Calu3 (cell line): ENCODE data around the gene ACTR2. TPM values are rescaled to one million over a fixed set of nuclear protein-coding genes. Genes with fewer than 3 reads are reported as not detected.
"Not testable (repeated sequence)": the region's sequence is repeated elsewhere in the genome, so short reads cannot be mapped to it uniquely, and the experiment has no call there.

Experiments used
- Bru-seq: library from RNA; stranded (reverse); fragments of 400-500 nt; gene quantifications from one replicate; lab custom pipeline; 2021; lab: Mats Ljungman, UMichigan
- BruChase-seq, 2 experiments: library from RNA; stranded (reverse); fragments of 400-500 nt; gene quantifications; one replicate each; lab custom pipeline; 2021; lab: Mats Ljungman, UMichigan
- BruUV-seq: library from RNA; stranded (reverse); fragments of 400-500 nt; replicated peaks from 2 replicates; lab custom pipeline; 2021; lab: Mats Ljungman, UMichigan
- CTCF ChIA-PET: fragments of 300-600 bp; sonication (Branson Sonifier 250); formaldehyde crosslinking; loops from one replicate; lab custom pipeline; 2022; ENCODE audit warnings: antibody characterized with exemption; lab: Charles Lee
- DNase-seq: peaks from one replicate; pipeline ENCODE4 v3.0.0; 2022
- H3K27ac Mint-ChIP-seq: one replicate; pipeline ENCODE4 v1.8.0; 2022; ENCODE audit warnings: mixed read lengths; ENCODE audit not compliant: unreplicated experiment
- H3K27me3 Mint-ChIP-seq: one replicate; pipeline ENCODE4 v1.8.0; 2022; ENCODE audit warnings: mixed read lengths; ENCODE audit not compliant: unreplicated experiment
- H3K36me3 Mint-ChIP-seq: one replicate; pipeline ENCODE4 v1.8.0; 2022; ENCODE audit warnings: mild to moderate bottlenecking, moderate library complexity, mixed read lengths; ENCODE audit not compliant: insufficient read depth, unreplicated experiment
- H3K4me1 Mint-ChIP-seq: one replicate; pipeline ENCODE4 v1.8.0; 2022; ENCODE audit warnings: mild to moderate bottlenecking, low read depth, mixed read lengths; ENCODE audit not compliant: unreplicated experiment
- H3K4me3 Mint-ChIP-seq: one replicate; pipeline ENCODE4 v1.8.0; 2022; ENCODE audit warnings: mild to moderate bottlenecking, low read depth, moderate library complexity, mixed read lengths; ENCODE audit not compliant: unreplicated experiment
- H3K9me3 Mint-ChIP-seq: one replicate; pipeline ENCODE4 v1.8.0; 2022; ENCODE audit warnings: low read depth, mixed read lengths; ENCODE audit not compliant: unreplicated experiment
- CTCF ChIP-seq: fragments of 200-600 bp; IDR thresholded peaks from one replicate; pipeline ENCODE4 v1.8.0; 2022; ENCODE audit warnings: antibody characterized with exemption; ENCODE audit not compliant: unreplicated experiment
- intact Hi-C: fragments of 100-400 bp; cut with micrococcal nuclease; formaldehyde crosslinking; loops from one replicate; pipeline ENCODE4 v1.10.0; 2022; ENCODE audit not compliant: unreplicated experiment
- long read RNA-seq: library from polyadenylated mRNA; stranded (forward); transcript quantifications from one replicate; pipeline ENCODE4 v2.0.0, GENCODE V29; 2022
- total RNA-seq: library from RNA; stranded (reverse); gene quantifications from 2 replicates; pipeline ENCODE4 v1.2.3, GENCODE V29; 2022

Gene ACTR2
- 239 and 240 TPM in 2 replicates for total RNA-seq
- Bru-seq, nascent RNA = percentile 96 among the genes with signal in this experiment
- BruChase-seq, experiment 1, labeled RNA remaining after a 6-hour chase = percentile 99 among the genes with signal in this experiment
- percentile 97 among the genes with signal in this experiment for BruChase-seq, experiment 2, labeled RNA remaining after a 2-hour chase
- long read RNA-seq, transcript ACTR2-201 (9 exons, 3,861 nt) = major isoform, 21 of 56 reads
- long read RNA-seq, partial matches to known transcripts = 2 of 56 reads
- long read RNA-seq, other reads (novel, unspliced or antisense) = 33 of 56 reads

DNA sequence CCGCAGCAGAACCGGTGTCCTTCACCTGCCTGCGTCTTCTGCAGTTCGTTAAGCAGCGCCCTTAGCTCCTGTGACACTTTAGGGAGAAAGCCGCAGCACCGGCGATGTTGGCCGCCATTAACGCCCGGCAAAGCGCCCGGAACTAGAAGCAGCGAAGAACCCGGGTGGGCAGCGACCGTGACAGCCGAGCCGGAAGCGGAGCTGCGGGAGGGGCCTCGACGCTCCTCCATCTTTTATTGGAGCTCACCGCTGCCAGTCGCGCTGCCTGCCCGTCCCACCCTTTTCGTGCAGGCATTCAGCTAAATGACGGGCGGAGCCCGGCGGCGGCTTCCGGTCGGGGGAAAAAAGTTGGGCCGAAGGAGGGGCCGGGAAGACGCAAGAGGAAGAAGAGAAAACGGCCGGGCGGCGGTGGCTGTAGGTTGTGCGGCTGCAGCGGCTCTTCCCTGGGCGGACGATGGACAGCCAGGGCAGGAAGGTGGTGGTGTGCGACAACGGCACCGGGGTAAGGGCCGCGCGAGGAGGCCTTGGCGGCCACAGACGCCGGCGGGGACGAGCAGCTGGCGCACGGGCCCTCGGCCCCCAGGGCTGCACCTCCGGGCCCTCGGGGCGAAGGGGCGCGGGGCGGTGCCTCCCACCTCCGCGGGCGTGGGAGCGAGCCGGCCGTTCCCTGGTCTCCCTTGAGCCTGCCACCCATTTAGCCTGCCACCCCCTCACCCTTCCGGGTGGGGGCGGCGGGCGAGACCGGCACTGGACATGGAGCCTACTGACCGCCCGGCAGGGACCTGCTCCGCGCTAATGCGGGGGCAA is at the start of gene ACTR2:
TSS of gene ACTR2 (plus strand) at position 376 of the 807 bp plus-strand sequence. CDS start at position 455, 79 bp downstream.
- intact Hi-C loops = loop anchor here (10.0 kb wide), 1 partner anchor 703 kb away; the partner anchor contains the start of gene AFTPH

DNA sequence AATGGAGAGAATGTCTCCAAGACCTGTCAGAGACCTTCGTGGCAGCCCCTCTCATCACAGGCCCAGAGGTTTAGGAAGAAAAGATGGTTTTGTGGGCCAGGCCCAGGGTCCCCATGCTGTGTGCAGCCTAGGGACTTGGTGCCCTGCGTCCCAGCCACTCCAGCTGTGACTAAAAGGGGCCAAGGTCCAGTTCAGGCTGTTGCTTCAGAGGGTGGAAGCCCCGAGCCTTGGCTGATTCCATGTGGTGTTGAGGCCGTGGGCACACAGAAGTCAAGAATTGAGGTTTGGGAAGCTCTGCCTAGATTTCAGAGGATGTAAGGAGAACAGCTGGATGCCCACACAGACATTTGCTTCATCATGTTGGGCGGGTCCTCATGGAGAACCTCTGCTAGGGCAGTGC is 45.1 kb upstream of the ACTR2 start:
- DNase-seq = no peak
- peaks cover 16% of the 10 kb centered on the region for H3K4me1 Mint-ChIP-seq
- intact Hi-C loops = no loop called here
- no peaks in the 10 kb centered on the region for H3K9me3 Mint-ChIP-seq
- no peaks in the 10 kb centered on the region for H3K27me3 Mint-ChIP-seq
- no TSS peak for BruUV-seq
- H3K27ac Mint-ChIP-seq = no peak overlapping the region
- TF ChIP-seq CTCF = no peak
- CTCF ChIA-PET = no interaction called here
- no peak overlapping the region for H3K4me3 Mint-ChIP-seq
- H3K36me3 Mint-ChIP-seq = no peaks in the 10 kb centered on the region

More for the DNA sequence above, at the start of gene ACTR2:
- peak within 1 kb of the TSS; percentile 97 for H3K27ac Mint-ChIP-seq
- H3K4me3 Mint-ChIP-seq = peak within 1 kb of the TSS; percentile 93
- peaks cover 44% of the 10 kb centered on the region for H3K36me3 Mint-ChIP-seq
- CTCF ChIA-PET = interaction anchor here (0.6 to 1.2 kb wide), 13 partner anchors 9 to 1373 kb away, joined by 3 to 9 read pairs (median 4); partner anchors contain the start of gene RAB1A
- no peaks in the 10 kb centered on the region for H3K4me1 Mint-ChIP-seq
- peak; percentile 95 for DNase-seq
- no TSS peak for BruUV-seq
- H3K9me3 Mint-ChIP-seq = no peaks in the 10 kb centered on the region
- H3K27me3 Mint-ChIP-seq = no peaks in the 10 kb centered on the region
- no peak for TF ChIP-seq CTCF

GRCh38 chr2:65183406-65183805 is 44.2 kb upstream of the ACTR2 start:
- intact Hi-C loops, H3K4me3 Mint-ChIP-seq, CTCF ChIA-PET, DNase-seq, BruUV-seq, H3K27ac Mint-ChIP-seq, H3K36me3 Mint-ChIP-seq, H3K27me3 Mint-ChIP-seq, H3K9me3 Mint-ChIP-seq: not testable (repeated sequence)
- peaks cover 16% of the 10 kb centered on the region for H3K4me1 Mint-ChIP-seq

DNA sequence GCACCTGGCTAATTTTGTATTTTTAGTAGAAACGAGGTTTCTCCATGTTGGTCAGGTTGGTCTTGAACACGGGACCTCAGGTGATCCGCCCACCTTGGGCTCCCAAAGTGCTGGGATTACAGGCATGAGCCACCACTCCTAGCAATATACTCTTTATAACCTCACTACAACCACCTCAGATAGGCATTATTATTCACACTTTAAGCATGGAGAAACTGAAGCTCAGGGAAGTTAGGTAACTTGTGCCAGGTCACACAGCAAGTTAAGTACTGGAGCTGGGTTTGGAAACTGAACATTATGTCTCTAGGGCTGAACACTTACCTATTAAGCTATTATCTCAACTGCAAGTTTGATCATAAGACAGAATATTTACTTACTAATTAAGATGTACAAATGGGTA is 42.6 kb upstream of the ACTR2 start:
- TF ChIP-seq CTCF = no peak
- no peaks in the 10 kb centered on the region for H3K9me3 Mint-ChIP-seq
- no TSS peak for BruUV-seq
- no peaks in the 10 kb centered on the region for H3K36me3 Mint-ChIP-seq
- no peak overlapping the region for H3K27ac Mint-ChIP-seq
- no peak overlapping the region for H3K4me3 Mint-ChIP-seq
- no peak for DNase-seq
- intact Hi-C loops = loop anchor here (5.0 kb wide), 2 partner anchors 98 to 268 kb away; no protein-coding TSS in a partner anchor
- CTCF ChIA-PET = interaction anchor here (0.6 kb wide), 1 partner anchor 65 kb away, joined by 3 read pairs; no protein-coding TSS in a partner anchor
- H3K27me3 Mint-ChIP-seq = no peaks in the 10 kb centered on the region
- peaks cover 16% of the 10 kb centered on the region for H3K4me1 Mint-ChIP-seq
